Cardiac muscle cell (in vitro differentiated cells and primary cell): ENCODE measurements around the gene LHFPL6. TPM values are rescaled to one million over a fixed set of nuclear protein-coding genes. Genes with fewer than 3 reads are reported as not detected.

ENCODE experiments used
- DNase-seq, 2 donors: peaks; one replicate each; pipeline versions ENCODE4 v3.0.0 to v3.0.0-alpha.2; 2010 to 2017; ENCODE audit warnings: low read depth in 1 of 2, low spot score in 1 of 2
- H3K27ac ChIP-seq: fragments of 200-600 bp; sonication (generic); 2 replicates; pipeline ENCODE4 v1.5.1; 2016
- H3K27me3 ChIP-seq: fragments of 200-600 bp; sonication (generic); 2 replicates; pipeline ENCODE4 v1.6.0; 2016; ENCODE audit warnings: control low read depth
- H3K36me3 ChIP-seq: fragments of 200-600 bp; sonication (generic); 2 replicates; pipeline ENCODE4 v1.5.1; 2016; ENCODE audit warnings: control low read depth
- H3K4me1 ChIP-seq: fragments of 200-600 bp; sonication (generic); 2 replicates; pipeline ENCODE4 v1.8.1; 2017; ENCODE audit warnings: low read depth, mild to moderate bottlenecking, mixed run types
- H3K4me3 ChIP-seq: fragments of 200-600 bp; sonication (generic); 2 replicates; pipeline ENCODE4 v1.5.1; 2016; ENCODE audit warnings: mild to moderate bottlenecking
- H3K9me3 ChIP-seq: fragments of 200-600 bp; sonication (generic); 2 replicates; pipeline ENCODE4 v1.5.1; 2017; ENCODE audit warnings: low read depth, mild to moderate bottlenecking, control low read depth
- polyA plus RNA-seq: library from polyadenylated mRNA; unstranded; fragments of >200 nt; fragmentation: Nextera tagmentation; extraction: Ambion mirVana; gene quantifications from 2 replicates; pipeline ENCODE4 v1.2.1, GENCODE V29; 2016
- total RNA-seq: library from RNA; depleted of rRNA; stranded (reverse); fragments of >200 nt; gene quantifications from 2 replicates; pipeline ENCODE4 v1.2.3, GENCODE V29; 2016
- TF ChIP-seq, protein P1 (sequence below): IDR thresholded peaks from 2 replicates; pipeline ENCODE4 v1.5.1; 2012; ENCODE audit warnings: low read depth, mild to moderate bottlenecking, low read length

Gene LHFPL6
- total and polyA plus RNA-seq, 2 experiments from 2014 or later = 10.0 to 19.2 TPM

GRCh38 chr13:39632994-39633393 lies 30.0 kb upstream of the LHFPL6 start:
- Histone ChIP-seq H3K4me1 (no peaks in the 10 kb centered on the region), H3K36me3 (no peaks in the 10 kb centered on the region), H3K27me3 (no peaks in the 10 kb centered on the region), H3K4me3 (no peak overlapping the region), H3K9me3 (no peaks in the 10 kb centered on the region), H3K27ac (no peak overlapping the region)
- TF ChIP-seq, protein P1, sequence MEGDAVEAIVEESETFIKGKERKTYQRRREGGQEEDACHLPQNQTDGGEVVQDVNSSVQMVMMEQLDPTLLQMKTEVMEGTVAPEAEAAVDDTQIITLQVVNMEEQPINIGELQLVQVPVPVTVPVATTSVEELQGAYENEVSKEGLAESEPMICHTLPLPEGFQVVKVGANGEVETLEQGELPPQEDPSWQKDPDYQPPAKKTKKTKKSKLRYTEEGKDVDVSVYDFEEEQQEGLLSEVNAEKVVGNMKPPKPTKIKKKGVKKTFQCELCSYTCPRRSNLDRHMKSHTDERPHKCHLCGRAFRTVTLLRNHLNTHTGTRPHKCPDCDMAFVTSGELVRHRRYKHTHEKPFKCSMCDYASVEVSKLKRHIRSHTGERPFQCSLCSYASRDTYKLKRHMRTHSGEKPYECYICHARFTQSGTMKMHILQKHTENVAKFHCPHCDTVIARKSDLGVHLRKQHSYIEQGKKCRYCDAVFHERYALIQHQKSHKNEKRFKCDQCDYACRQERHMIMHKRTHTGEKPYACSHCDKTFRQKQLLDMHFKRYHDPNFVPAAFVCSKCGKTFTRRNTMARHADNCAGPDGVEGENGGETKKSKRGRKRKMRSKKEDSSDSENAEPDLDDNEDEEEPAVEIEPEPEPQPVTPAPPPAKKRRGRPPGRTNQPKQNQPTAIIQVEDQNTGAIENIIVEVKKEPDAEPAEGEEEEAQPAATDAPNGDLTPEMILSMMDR = no peak
- no peak for DNase-seq

- TF ChIP-seq, protein P1 = no peak
- Histone ChIP-seq H3K27me3 (no peaks in the 10 kb centered on the region), H3K4me1 (no peaks in the 10 kb centered on the region), H3K4me3 (no peak overlapping the region), H3K36me3 (no peaks in the 10 kb centered on the region), H3K9me3 (no peaks in the 10 kb centered on the region), H3K27ac (no peak overlapping the region)
- no peak for DNase-seq
Observed at GRCh38 chr13:39631307-39631706, 28.3 kb upstream of the LHFPL6 start.

GRCh38 chr13:39623466-39623865 lies 20.5 kb upstream of the LHFPL6 start:
- no peaks in the 10 kb centered on the region for H3K9me3 ChIP-seq
- no peaks in the 10 kb centered on the region for H3K36me3 ChIP-seq
- H3K27ac ChIP-seq = no peak overlapping the region
- TF ChIP-seq, protein P1 = no peak
- H3K27me3 ChIP-seq = no peaks in the 10 kb centered on the region
- no peak for DNase-seq
- no peaks in the 10 kb centered on the region for H3K4me1 ChIP-seq
- H3K4me3 ChIP-seq = no peak overlapping the region

DNA sequence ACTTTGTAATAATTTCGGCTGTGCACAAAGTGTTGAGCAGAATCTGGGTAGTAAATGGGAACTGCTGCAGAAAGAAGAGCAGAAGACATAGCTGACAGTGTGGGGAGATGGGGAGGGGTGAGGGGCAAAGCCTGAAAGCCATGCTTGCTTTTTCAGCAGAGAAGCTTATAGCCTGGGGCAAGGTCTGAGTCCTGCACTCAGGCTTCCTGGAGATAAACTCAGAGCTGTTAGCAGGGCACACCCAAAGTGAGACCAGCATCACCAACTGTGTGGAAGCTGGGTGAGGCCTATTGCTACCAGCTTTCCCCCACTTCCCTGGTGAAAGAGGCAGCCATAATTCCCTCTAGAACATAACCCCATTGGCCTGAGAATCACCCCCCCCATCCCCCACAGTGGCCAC lies 15.6 kb upstream of the LHFPL6 start:
- no peak for DNase-seq
- TF ChIP-seq, protein P1 = no peak
- Histone ChIP-seq H3K36me3 (no peaks in the 10 kb centered on the region), H3K27ac (no peak overlapping the region), H3K27me3 (no peaks in the 10 kb centered on the region), H3K9me3 (no peaks in the 10 kb centered on the region), H3K4me3 (no peak overlapping the region), H3K4me1 (no peaks in the 10 kb centered on the region)

DNA sequence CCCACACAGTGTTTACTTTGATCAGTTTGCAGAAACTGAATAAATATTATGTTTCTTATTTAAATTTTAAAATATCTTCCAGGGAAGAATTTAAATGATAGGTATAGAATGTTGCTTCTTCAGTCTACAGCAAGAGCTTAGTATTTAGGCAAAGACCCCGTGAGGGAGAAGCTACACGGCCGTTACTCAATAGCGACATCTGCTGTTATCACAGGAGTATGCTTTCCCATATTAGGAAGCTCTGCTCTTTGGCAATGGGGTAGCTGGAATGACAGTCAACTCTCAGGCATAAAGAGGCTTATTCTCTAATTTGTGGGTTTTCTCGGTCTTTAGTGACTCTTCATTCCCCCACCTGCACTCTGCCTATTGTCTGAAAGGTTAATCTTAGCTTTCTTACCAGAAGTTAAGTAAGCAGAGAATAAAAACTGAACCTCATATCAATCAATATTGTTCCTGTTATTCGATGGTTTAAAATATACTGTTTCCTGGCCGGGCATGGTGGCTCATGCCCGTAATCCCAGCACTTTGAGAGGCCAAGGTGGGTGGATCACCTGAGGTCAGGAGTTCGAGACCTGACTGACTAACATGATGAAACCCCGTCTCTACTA lies 13.2 kb upstream of the LHFPL6 start:
- TF ChIP-seq, protein P1 = peak; percentile 97
- Histone ChIP-seq H3K36me3 (no peaks in the 10 kb centered on the region), H3K9me3 (no peaks in the 10 kb centered on the region), H3K27me3 (peaks cover 4% of the 10 kb centered on the region), H3K4me1 (no peaks in the 10 kb centered on the region), H3K27ac (no peak overlapping the region), H3K4me3 (no peak overlapping the region)
- peak; percentile 85 to 87 for DNase-seq
